Activated CD4-positive, alpha-beta T cell treated with anti-CD3 and anti-CD28 coated beads, Interleukin-2, amount 50 U/mL, for 4 hours (primary cell): ENCODE results near the gene ARL4A.
"Not testable (repeated sequence)": the region's sequence is repeated elsewhere in the genome, so short reads cannot be mapped to it uniquely, and the experiment has no call there.

Source experiments
- DNase-seq, 2 experiments: peaks; one replicate each; pipeline ENCODE4 v3.0.0-alpha.2; 2020

ARL4A gene, protein sequence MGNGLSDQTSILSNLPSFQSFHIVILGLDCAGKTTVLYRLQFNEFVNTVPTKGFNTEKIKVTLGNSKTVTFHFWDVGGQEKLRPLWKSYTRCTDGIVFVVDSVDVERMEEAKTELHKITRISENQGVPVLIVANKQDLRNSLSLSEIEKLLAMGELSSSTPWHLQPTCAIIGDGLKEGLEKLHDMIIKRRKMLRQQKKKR

DNA sequence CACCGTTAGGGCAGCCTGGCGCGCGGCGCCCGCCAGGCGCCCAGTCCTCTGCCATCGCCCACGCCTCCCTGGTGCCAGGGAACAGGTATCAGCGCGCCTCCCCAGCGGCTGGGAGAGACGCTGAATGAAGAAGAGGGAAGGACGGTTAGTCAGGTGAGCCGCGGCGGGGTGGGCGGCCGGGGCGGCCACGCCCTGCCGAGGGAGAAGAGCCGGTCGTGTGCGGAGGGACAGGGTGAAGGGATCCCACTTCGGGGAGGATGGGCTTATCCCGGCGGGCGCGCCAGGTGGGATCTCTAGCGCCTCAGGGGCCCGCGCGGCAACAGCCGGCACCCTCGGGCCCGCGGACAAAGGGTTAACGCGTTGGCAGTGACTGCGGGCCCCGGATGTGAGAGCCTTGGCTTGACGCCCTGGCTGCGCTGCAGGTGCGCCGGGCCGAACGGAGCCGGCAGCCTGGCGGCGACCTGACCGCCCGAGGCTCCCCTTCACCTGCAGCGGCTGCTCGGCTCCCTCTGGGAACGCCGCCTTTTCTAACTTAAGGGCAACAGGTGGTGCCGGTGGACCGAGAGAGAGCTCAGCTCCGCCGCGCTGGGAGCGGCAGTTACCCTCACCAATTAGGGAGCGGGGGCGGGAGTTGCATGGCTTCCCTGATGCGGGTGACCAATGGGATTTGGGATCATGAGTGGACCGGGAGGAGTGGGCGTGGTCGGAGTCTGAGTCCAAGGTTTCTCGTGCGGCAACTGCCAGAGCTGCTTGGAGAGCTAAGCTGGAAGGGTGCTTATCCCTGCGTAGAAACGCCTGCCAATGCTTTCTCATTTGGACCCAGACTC lies at the start of gene ARL4A:
Gene ARL4A, plus strand, starts transcription at position 743 of the 827 bp plus-strand sequence. CDS start 622 bp downstream, outside the sequence.
- peak; percentile 82 to 84 for DNase-seq

DNA sequence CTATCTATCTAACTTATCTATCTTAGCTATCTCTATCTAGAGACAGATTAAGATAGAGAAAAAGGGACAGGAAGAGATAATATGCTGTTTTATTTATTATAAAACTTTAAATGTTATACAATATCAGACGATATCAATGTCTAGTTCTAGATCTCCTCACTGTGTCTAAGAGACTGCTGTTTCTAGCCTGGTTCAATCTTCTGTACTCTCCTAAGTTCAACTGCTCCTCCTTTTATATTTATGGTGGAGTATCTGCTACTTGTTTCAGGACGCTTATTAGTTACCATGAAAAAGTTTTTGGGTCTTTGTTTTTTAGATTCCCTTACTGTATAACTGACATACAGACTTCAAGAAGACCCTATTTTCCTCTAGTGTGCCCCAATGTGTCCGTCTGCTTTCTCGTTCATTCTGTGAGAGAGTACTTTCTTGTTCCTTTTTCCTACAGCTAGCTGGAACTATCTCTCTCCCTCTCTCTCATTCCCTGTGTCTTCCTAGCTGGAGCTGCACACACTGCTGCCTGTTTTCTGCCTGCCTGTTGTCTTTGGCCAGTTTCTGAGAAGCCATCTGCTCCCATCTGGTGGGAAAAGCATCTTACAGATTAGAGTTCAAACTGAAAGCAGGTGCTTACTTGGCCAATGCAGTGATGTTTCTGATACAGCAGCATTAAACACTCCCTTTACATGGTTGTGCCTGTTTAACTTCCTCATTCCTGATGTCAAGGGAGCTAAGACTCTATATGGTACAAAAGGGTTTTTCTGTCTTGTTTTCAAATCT lies 49.4 kb upstream of the ARL4A start:
- no peak for DNase-seq

DNA sequence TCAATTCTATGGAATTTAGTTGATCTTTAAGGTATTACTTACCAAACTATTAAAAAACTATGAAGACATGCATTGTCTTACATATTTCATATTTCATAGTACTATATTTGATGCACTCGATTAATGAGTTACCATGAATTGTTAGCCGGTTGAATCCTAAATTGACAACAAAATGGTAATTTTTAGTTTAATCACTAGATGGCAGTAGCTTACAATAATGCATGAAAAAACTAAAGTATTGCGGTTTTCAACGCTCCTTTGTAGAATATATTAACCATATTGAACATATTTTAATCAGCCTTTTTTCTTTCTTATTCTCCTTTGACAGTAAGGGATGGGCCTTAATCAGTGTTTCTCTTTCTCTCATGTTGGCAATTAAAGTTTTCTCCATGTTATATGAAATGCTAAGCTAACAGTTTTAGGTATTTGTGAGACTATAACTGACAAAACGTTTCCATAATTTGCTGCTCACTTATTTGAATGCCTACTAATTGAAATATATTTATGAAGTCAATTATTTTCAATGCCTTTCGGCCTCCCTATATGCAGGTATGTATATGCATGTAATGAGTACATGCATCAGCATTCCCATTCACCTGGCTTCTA lies 48.5 kb upstream of the ARL4A start:
- DNase-seq, result no peak

DNA sequence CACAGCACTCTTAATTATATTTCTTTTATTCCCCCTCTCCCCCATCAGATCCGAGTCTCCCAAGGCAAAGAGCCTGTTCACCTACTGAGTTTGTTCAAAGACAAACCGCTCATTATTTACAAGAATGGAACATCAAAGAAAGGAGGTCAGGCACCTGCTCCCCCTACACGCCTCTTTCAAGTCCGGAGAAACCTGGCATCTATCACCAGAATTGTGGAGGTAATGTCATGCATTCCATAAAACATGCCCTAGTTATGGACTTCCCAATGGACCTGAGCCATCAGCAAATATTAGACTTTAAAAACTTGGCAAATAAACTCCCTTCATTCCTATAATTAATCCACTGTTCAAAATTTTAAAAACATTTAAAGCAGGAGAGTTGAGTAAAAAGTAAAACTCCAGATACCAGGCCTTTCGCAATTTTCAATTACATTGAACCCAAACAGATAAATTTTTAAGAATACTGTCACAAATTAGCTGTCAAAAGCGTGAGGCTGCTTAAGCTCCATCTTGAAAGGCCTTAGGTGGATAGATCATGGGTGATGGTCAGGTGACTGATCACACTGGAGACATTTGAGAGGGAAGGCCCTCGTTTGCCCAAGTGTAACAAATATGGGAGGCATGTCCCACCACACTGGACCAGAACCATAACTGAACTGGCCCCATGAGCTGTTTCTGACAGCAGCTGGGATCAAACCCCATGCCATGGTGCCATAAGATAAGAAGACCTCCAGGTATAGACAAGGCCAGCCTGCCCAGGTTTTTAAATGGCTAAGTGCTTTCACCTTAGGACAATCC lies 46.9 kb upstream of the ARL4A start:
- no peak for DNase-seq

DNA sequence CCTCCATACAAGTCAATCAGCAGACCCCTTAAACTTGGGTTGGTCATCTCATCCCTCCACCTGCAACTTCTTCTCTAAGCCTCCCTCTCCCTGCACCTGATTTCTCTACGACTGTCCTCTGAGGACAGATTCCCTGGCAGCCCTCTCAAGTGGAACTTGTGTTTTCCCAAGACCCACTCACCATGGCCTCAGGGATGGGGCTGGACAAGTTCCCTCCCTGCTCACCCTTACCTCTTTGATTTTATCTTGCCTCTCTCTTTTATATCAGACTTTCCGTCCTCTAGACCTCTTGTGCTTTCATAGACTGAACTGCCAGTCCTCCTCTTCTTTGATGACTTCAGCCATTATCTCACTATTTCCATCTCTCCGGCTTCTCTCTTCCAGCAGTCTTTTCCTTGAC lies 46.2 kb upstream of the ARL4A start:
- no peak for DNase-seq

DNA sequence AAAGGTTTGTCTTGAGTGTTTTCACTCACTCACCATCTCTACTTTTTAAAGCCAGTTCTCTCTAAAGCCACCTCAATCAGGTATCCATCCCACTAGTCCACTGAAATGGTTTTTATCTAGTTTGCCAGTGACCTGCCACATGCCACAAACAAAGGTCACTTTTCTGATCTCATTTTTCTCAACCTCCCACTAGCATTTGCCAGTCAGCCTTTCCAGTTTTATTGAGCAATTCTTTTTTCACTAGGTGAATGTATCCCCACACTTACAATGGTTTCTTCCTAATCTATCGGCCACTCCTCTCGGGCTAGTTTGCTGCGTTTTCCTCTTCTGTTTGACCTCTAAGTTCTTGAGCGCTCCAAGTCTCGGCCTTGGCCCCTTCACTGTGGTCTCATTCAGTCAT lies 44.9 kb upstream of the ARL4A start:
- no peak for DNase-seq

DNA sequence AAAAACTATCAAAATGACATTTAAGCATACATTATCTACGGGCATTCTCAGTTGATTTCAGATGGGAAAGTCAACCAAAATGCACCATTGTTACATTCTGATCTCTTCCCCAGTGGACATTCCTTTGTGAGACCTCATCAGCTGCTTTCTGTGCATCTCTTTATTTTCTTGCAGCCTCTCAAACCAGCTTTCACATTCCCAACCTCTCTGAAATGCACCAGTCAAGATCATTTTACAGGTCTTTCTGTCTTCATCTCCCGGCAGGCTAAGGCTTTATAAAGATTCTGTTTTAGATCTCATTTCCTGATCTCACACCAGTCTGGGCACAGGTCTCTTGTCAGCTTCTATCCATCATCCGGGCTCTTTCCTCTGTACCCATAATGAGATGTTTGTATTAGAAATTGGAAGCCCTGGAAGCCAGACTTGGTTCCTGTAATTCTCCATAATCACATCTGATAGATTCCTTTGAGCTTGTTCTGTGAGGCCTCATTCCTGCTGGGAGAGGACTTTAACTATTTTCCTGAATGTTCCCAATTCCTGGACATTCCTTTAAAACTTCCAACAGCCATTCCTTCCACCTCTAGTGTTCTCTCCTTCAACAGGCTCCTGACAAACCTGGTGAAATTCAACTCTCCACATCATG lies 44.3 kb upstream of the ARL4A start:
- DNase-seq, result no peak

DNA sequence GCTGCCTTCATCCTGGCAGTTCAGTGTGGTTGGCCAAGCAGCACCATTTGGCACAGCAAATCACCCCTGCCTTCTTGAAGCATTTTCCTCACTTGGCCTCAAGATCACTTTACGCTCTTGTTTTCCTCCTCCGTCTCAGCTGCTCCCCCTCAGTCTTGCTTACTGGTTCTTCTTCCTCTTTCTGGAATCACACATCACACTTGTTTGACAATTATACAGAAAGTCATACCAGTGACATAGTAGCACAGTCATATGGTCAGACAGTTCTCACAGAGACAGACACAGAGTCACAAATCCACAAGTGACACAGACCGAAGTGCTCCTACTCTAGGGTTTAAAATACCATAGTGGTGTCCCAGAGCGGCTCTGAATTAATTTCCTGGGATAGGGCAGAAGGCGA lies 43.8 kb upstream of the ARL4A start:
- no peak for DNase-seq

DNA sequence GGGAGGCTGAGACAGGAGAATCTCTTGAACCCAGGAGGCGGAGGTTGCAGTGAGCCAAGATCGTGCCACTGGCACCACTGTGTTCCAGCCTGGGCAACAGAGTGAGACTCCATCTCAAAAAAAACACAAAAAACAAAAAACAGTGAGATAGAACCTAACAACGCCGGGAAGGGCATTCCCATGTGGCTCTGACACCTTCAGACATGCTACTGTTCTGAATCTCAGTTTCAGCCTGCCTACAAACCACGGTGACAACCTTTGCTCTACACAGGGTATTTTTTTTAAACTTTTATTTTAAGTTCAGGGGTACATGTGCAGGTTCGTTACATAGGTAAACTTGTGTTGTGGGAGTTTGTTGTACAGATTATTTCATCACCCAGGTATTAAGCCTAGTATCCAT lies 42.2 kb upstream of the ARL4A start:
- DNase-seq, result not testable (repeated sequence)

DNA sequence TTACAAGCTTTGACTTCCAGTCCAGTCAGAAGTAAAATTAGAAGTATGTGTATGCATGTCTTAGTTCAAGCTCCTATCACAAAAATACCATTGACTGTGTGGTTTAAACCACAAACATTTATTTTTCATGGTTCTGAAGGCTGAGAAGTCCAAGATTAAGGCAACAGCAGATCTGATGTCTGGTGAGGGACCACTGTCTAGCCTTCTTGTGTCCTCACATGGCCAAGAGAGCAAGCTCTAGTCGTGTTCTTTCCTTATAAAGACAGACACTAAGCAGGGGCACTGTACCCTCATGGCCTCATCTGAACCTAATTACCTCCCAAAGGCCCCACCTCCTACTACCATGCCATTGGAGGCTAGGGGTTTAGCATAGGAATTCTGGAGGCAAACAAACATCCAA lies 41.3 kb upstream of the ARL4A start:
- DNase-seq, result no peak

DNA sequence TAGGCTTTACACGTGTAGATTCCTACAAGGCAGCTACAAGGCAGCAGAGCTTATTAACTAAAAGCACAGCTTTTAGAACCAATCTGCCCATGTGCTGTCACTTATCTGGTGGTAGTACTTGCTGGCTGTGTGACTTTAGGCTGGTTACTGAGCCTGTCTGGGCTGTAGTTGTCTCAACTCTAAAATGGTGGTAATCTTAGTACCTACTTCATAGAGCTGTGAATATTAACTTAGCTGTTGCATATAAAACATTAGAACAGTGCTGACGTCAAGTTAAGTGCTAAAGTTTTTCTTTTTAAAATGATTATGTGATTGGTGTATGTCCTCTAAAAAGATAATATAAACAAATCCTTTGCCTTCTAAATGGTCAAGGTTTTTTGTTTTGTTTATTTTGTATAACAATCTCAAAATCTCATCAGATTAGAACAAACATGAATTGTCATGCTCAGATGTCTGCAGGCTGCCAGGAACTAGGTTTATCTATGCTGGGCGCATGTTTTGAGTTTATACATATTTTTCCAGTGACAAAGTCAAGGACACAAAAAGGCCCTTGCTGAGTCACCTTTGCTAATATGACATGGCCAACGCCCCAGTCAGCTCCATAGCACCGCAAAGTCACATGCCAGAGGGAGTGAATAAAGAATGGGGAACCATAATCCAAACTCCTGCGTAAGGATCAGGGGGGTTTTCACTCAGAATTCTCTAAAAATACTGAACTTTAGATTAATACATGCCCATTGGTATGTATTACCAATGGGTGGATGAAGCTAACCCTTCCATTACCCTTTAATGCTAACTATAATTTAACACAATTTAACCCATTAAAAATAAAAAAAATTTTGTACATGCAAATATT lies 39.8 kb upstream of the ARL4A start:
- DNase-seq, result no peak

DNA sequence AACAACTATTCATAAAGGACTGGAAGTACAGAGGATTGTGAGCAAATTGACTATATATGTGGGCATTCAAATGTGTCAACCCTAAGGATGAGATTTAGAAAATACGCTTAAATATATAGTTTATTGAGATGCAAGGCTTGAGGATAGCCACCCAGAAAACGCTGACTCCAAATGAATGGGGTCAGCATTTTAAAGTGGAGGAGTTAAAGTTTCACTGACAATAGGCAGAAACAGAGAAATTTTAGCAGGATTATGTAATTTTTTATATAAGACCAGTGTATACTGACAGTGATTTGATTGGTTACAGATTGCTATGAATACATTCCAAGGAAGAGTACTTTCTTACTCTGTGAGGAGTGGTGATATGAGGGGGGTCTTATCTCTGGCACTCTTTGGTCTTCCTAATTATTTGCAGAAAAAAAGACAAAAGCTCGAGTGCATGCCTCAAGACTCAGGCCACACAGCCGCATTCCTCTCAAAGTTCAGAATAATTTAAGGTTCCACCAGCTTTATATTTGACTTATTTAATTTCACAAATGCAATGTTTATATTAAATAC lies 38.6 kb upstream of the ARL4A start:
- no peak for DNase-seq

DNA sequence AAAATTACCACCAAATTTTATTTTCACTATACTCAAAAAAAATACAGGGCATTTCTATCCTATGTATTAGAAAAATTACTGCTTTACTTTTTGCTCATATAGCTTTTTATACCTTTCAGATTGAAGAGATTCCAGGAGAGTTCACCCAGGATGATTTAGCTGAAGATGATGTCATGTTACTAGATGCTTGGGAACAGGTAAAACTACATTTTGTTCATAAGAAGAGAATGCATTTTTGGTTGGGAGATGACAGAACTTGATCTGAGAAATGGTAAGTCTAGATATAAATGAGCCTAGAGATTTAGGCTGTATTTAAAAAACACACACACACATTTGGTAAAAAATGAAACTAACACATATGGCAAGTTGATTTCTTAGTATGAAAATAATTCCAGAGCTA lies 38.1 kb upstream of the ARL4A start:
- DNase-seq, result no peak

DNA sequence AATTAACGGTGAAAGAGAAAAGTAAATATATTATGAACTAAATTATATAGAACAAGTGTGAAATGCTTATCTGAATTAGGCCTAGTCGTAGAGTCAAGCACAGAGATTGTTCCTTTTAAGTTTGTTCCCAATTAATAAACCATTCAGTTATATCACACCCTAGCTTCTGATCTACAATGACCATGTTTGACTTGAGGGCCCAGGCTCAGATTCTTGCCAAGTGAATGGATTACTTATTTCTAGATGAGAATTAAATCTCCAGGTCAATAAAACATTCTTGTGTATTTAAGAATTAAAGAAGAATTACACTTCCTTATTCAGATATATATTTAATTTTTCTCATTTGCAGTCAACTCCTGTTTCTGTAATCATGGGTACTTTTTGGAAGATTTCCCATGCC lies 37.4 kb upstream of the ARL4A start:
- DNase-seq, result no peak

DNA sequence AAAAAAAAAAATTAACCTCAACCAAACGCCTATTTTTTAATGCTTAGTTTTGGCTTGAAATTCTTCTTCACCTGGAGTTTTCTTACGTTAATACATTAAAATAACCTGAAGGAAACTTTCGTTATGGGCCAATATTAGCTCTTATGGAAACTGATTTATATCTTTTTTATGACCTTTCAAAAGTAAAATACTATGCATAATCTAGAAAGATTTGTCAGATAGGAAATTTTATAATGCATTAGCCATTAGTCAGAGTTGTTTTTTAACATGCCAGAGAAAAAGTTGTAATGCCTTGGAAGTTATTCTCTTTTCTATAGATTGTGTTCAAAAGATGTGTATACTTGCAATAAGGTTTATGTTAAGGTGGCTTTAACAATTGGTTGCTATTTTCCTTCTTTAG lies 34.3 kb upstream of the ARL4A start:
- DNase-seq, result no peak

DNA sequence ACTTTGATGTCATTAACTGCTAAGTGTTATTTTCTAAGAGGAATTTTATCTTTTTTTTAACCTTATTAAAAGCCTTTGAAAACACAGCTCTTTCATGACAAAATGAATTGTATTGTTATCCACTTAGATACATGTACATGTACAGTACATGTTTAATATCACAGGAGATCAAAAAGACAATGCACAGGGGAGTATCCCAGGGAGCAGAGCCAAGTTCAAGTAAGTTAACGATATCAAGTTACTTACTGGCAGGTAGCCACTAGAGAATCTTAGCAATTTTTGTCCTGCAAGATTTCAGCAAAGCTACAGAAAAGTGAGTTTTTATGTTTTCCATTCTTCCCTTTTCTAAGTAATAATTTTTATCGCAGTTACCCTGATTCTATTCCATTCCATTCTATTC lies 33.9 kb upstream of the ARL4A start:
- DNase-seq, result no peak

DNA sequence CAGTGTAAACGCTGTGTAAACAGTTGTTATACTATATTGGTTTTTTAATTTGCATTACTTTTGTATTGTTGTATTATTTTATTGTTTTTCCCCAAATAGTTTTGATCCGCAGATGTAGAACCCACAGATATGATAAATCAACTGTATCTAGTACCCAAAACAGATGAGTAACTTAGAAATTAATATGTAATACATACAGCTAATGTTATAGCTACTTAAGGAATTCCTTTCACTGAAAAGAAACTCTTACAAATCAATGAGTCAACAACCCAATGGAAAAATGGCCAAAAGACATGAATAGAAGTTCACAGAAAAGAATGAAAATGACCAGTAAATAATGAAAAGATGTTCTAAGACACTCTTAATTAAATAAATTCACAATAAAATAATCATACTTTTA lies 32.3 kb upstream of the ARL4A start:
- DNase-seq, result no peak

DNA sequence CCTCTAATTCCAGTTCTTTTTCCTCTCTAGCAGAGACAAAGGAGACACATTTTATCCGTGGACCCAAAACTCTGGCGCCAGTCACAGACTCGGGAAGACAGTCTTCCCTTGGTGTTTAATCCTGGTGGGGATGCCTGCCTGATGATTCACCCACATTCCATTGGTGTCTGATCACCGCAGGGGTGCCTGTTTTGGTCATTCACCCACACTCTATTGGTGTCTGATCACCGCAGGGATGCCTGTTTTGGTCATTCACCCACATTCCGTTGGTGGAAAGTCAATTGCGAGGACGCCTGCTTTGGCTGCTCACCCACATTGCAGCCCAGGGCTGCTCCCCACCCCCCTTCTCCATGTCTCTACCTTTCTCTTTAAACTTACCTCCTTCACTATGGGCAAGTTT lies 27.0 kb upstream of the ARL4A start:
- not testable (repeated sequence) for DNase-seq

DNA sequence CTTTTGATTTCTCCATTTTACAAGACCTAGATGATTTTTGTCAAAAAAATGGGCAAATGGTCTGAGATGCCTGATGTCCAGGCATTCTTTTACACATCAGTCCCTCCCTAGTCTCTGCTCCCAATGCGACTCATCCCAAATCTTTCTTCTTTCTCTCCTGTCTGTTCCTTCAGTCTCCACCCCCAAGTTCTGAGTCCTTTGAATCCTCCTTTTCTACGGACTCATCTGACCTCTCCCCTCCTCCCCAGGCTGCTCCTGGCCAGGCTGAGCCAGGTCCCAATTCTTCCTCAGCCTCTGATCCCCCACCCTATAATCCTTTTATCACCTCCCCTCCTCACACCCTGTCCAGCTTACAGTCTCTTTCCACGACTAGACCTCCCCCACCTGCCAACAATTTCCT lies 26.4 kb upstream of the ARL4A start:
- DNase-seq, result not testable (repeated sequence)

DNA sequence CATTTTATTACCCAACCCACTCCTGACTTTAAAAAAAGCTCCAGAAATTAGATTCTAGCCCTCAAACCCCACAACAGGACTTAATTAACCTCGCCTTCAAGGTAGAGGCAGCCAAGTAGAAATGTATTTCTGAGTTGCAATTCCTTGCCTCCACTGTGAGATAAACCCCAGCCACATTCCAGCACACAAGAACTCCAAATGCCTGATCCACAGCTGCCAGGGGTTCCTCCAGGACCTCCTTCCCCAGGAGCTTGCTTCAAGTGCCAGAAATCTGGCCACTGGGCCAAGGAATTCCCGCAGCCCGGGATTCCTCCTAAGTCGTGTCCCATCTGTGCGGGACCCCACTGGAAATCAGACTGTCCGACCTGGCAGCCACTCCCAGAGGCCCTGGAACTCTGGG lies 25.9 kb upstream of the ARL4A start:
- DNase-seq, result no peak
